Prostate gland (tissue), 2 donors: ENCODE data around the gene RAMACL.

Experiments
- POLR2A ChIP-seq: fragments of 450-650 bp; IDR thresholded peaks from one replicate; pipeline ENCODE4 v1.6.1; 2016; ENCODE audit warnings: antibody characterized with exemption, mild to moderate bottlenecking
- POLR2AphosphoS5 ChIP-seq: sonication (generic); formaldehyde crosslinking; IDR thresholded peaks from one replicate; pipeline ENCODE4 v1.6.1; 2017; ENCODE audit warnings: antibody characterized with exemption
- TF ChIP-seq, protein P1 (sequence below), 4 experiments: fragments of 200-600 bp in 2 of 4; fragments of 450-650 bp in 2 of 4; sonication (generic) in 2 of 4; IDR thresholded peaks; 1 replicate in 3 of 4; 2 replicates in 1 of 4; pipeline ENCODE4 v1.5.1; 2016 to 2019; ENCODE audit warnings: antibody characterized with exemption in 4 of 4, mild to moderate bottlenecking in 2 of 4, moderate library complexity in 2 of 4

DNA sequence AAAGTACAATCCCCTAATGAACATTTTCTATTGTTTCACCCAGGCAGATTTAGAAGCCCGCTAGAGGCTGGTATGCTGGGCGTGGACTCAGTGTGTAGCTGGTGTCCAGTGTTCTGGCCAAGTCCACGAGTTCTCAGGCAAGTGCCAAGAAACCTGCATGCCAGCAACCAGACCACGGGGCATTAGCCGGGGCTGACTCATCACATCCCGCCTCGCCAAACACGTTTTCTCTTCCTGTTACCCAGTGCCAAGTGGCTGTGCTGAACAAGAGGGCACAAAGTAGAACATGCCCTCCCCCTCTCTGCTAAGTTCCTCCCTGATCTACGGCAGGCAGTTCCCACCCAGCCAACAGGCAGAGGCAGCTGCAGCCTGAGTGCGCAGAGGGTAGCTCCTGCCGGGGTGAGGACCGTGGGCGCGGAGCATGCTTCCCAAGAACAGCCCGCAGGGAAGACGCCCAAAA, 29.6 kb downstream of the RAMACL start:
- TF ChIP-seq, protein P1, sequence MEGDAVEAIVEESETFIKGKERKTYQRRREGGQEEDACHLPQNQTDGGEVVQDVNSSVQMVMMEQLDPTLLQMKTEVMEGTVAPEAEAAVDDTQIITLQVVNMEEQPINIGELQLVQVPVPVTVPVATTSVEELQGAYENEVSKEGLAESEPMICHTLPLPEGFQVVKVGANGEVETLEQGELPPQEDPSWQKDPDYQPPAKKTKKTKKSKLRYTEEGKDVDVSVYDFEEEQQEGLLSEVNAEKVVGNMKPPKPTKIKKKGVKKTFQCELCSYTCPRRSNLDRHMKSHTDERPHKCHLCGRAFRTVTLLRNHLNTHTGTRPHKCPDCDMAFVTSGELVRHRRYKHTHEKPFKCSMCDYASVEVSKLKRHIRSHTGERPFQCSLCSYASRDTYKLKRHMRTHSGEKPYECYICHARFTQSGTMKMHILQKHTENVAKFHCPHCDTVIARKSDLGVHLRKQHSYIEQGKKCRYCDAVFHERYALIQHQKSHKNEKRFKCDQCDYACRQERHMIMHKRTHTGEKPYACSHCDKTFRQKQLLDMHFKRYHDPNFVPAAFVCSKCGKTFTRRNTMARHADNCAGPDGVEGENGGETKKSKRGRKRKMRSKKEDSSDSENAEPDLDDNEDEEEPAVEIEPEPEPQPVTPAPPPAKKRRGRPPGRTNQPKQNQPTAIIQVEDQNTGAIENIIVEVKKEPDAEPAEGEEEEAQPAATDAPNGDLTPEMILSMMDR (IDR thresholded peaks at IDR 0.05), result peak in 1 of 4 experiments; percentile 17
- peak; percentile 69 for TF ChIP-seq POLR2A
- peak; percentile 97 for TF ChIP-seq POLR2AphosphoS5
